Mucosa of rectum (tissue), 2 donors: ENCODE data around the gene TMEM150C.
"Not testable (repeated sequence)": the region's sequence is repeated elsewhere in the genome, so short reads cannot be mapped to it uniquely, and the experiment has no call there.

Experiments used
- H3K27ac ChIP-seq, 2 donors: one replicate each; pipeline ENCODE4 v1.7.0; 2013; ENCODE audit warnings: inconsistent platforms in 2 of 2, low read depth in 2 of 2, low read length in 2 of 2
- H3K27me3 ChIP-seq, 2 donors: one replicate each; pipeline ENCODE4 v1.7.0; 2013; ENCODE audit warnings: low read length in 2 of 2; ENCODE audit not compliant: control insufficient read depth in 2 of 2, insufficient read depth in 2 of 2
- H3K36me3 ChIP-seq, 2 donors: one replicate each; pipeline ENCODE4 v1.7.0; 2013; ENCODE audit warnings: low read length in 2 of 2; ENCODE audit not compliant: control insufficient read depth in 2 of 2, insufficient read depth in 2 of 2
- H3K4me1 ChIP-seq, 2 donors: one replicate each; pipeline ENCODE4 v1.7.0; 2013; ENCODE audit warnings: low read length in 2 of 2, mild to moderate bottlenecking in 1 of 2; ENCODE audit not compliant: control insufficient read depth in 2 of 2, insufficient read depth in 2 of 2
- H3K4me3 ChIP-seq, 2 donors: one replicate each; pipeline ENCODE4 v1.7.0; 2013; ENCODE audit warnings: low read length in 2 of 2
- H3K9ac ChIP-seq, 2 donors: one replicate each; pipeline ENCODE4 v1.7.0; 2013; ENCODE audit warnings: low read length in 2 of 2, low read depth in 1 of 2, mild to moderate bottlenecking in 1 of 2
- H3K9me3 ChIP-seq, 2 donors: one replicate each; pipeline ENCODE4 v1.7.0; 2013; ENCODE audit warnings: low read length in 2 of 2; ENCODE audit not compliant: control insufficient read depth in 2 of 2
- donor health status: healthy.
- donor health status: Normal muscosa, but diverticular disease.

TMEM150C gene

GRCh38 chr4:82482387-82482786 lies 79.4 kb downstream of the TMEM150C start:
- Histone ChIP-seq H3K9me3 (no peaks in the 10 kb centered on the region), H3K4me1 (no peaks in the 10 kb centered on the region), H3K4me3 (no peak overlapping the region), H3K27me3 (no peaks in the 10 kb centered on the region), H3K36me3 (no peaks in the 10 kb centered on the region), H3K27ac (no peak overlapping the region), H3K9ac (no peak overlapping the region)

- no peak overlapping the region for H3K4me3 ChIP-seq
- H3K27me3 ChIP-seq, result no peaks in the 10 kb centered on the region
- H3K27ac ChIP-seq, result no peak overlapping the region
- H3K9me3 ChIP-seq, result no peaks in the 10 kb centered on the region
- no peaks in the 10 kb centered on the region for H3K36me3 ChIP-seq
- H3K4me1 ChIP-seq, result no peaks in the 10 kb centered on the region
- H3K9ac ChIP-seq, result no peak overlapping the region
These were observed 80.3 kb downstream of the TMEM150C start for GRCh38 chr4:82481506-82481840.

- H3K4me3 ChIP-seq, result no peak overlapping the region
- no peaks in the 10 kb centered on the region for H3K36me3 ChIP-seq
- H3K27me3 ChIP-seq, result no peaks in the 10 kb centered on the region
- H3K9ac ChIP-seq, result no peak overlapping the region
- no peaks in the 10 kb centered on the region for H3K9me3 ChIP-seq
- H3K27ac ChIP-seq, result no peak overlapping the region
- no peaks in the 10 kb centered on the region for H3K4me1 ChIP-seq
These were observed 80.8 kb downstream of the TMEM150C start for GRCh38 chr4:82480771-82481505.

GRCh38 chr4:82479562-82479961 lies 82.2 kb downstream of the TMEM150C start:
- H3K9me3 ChIP-seq, result no peaks in the 10 kb centered on the region

GRCh38 chr4:82477469-82477868 lies 84.3 kb downstream of the TMEM150C start:
- H3K9ac ChIP-seq, H3K4me1 ChIP-seq, H3K4me3 ChIP-seq, H3K36me3 ChIP-seq, H3K9me3 ChIP-seq, H3K27me3 ChIP-seq, H3K27ac ChIP-seq: not testable (repeated sequence)

More at GRCh38 chr4:82479562-82479961, 82.2 kb downstream of the TMEM150C start:
- no peak overlapping the region for H3K27ac ChIP-seq
- H3K4me1 ChIP-seq, result no peaks in the 10 kb centered on the region
- H3K27me3 ChIP-seq, result no peaks in the 10 kb centered on the region
- no peaks in the 10 kb centered on the region for H3K36me3 ChIP-seq
- no peak overlapping the region for H3K4me3 ChIP-seq
- no peak overlapping the region for H3K9ac ChIP-seq

- not testable (repeated sequence) for H3K4me1 ChIP-seq, H3K36me3 ChIP-seq, H3K9ac ChIP-seq, H3K27me3 ChIP-seq, H3K4me3 ChIP-seq, H3K27ac ChIP-seq, H3K9me3 ChIP-seq
These were observed 85.9 kb downstream of the TMEM150C start for GRCh38 chr4:82475931-82476330.

- Histone ChIP-seq H3K9me3 (no peaks in the 10 kb centered on the region), H3K9ac (no peak overlapping the region), H3K4me1 (no peaks in the 10 kb centered on the region), H3K4me3 (no peak overlapping the region), H3K36me3 (no peaks in the 10 kb centered on the region), H3K27me3 (no peaks in the 10 kb centered on the region), H3K27ac (no peak overlapping the region)
These were observed 88.1 kb downstream of the TMEM150C start for GRCh38 chr4:82473621-82474164.

GRCh38 chr4:82473080-82473479 lies 88.7 kb downstream of the TMEM150C start:
- H3K9ac ChIP-seq, H3K36me3 ChIP-seq, H3K4me1 ChIP-seq, H3K9me3 ChIP-seq, H3K4me3 ChIP-seq, H3K27me3 ChIP-seq, H3K27ac ChIP-seq: not testable (repeated sequence)

- no peaks in the 10 kb centered on the region for H3K36me3 ChIP-seq
- no peaks in the 10 kb centered on the region for H3K4me1 ChIP-seq
- no peaks in the 10 kb centered on the region for H3K9me3 ChIP-seq
- H3K27me3 ChIP-seq, result no peaks in the 10 kb centered on the region
- H3K27ac ChIP-seq, result no peak overlapping the region
- no peak overlapping the region for H3K4me3 ChIP-seq
- H3K9ac ChIP-seq, result no peak overlapping the region
These were observed 91.9 kb downstream of the TMEM150C start for GRCh38 chr4:82469791-82470345.

- H3K27me3 ChIP-seq, result no peaks in the 10 kb centered on the region
- no peaks in the 10 kb centered on the region for H3K4me1 ChIP-seq
- H3K4me3 ChIP-seq, result no peak overlapping the region
- H3K27ac ChIP-seq, result no peak overlapping the region
- H3K9me3 ChIP-seq, result no peaks in the 10 kb centered on the region
- H3K9ac ChIP-seq, result no peak overlapping the region
- H3K36me3 ChIP-seq, result no peaks in the 10 kb centered on the region
These were observed 94.3 kb downstream of the TMEM150C start for GRCh38 chr4:82467471-82467870.
